ENCODE data around the gene CREB5. TPM values are rescaled to one million over a fixed set of nuclear protein-coding genes. Genes with fewer than 3 reads are reported as not detected.

The CREB5 gene
- total and polyA plus RNA-seq, 2 of the 8 experiments (the other 6 are each of a cell fraction or from before 2014, with no cell fraction given): 2.4 to 2.7 TPM

DNA sequence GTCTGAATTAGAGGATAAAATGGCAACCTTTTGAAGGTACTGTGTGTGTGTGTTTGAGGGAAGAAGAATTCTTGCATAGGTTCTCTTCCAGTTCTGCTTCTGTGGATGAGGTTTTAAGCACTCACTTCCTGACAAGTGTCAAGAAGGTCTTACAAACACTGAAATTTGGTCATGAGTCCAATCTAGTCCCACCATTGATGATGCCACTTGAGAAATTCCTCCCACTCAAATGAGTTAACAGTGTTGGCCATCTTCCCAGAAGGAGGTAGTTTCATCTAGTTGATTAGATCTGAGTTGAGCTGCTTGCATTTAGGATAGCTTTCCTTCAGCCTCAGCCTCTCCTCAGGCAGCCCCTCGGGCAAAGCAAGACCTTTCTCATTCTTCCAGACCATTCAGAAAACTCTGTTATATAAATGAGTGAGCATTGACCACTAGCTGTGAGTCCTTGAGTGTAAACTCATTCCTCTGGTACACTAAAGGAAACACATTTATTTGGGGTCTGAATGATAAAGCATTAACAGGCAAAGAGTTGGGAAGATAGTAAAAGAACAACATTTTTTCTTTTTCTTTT lies 356.3 kb downstream of the CREB5 start:
- CTCF ChIA-PET (ENCODE audit: partially characterized antibody): interaction anchor here (0.6 kb wide), 1 partner anchor 24 kb away, joined by 4 read pairs; no protein-coding TSS in a partner anchor
- TF ChIP-seq CHD1 (IDR thresholded peaks at IDR 0.05; ENCODE audit: low read depth, low read length) (no peak), TBP (IDR thresholded peaks at IDR 0.05; ENCODE audit: low read depth, low read length) (no peak), CBX5 (IDR thresholded peaks at IDR 0.05; ENCODE audit: low read depth, low read length) (no peak), GABPA (IDR thresholded peaks at IDR 0.05; ENCODE audit: borderline replicate concordance, insufficient read depth, low read length) (no peak), KDM1A (IDR thresholded peaks at IDR 0.05; ENCODE audit: borderline replicate concordance, low read length) (no peak), SP4 (IDR thresholded peaks at IDR 0.05; ENCODE audit: low read length) (no peak)

More for the DNA sequence above, 356.3 kb downstream of the CREB5 start:
- Histone ChIP-seq H2AFZ (ENCODE audit: low read length) (no peak overlapping the region), H3K4me2 (ENCODE audit: insufficient read depth in 1 of 2, low read depth in 2 of 2, low read length in 2 of 2) (no peak overlapping the region), H3K27ac (ENCODE audit: low read depth, low read length) (no peak overlapping the region), H3K14ac (ENCODE audit: insufficient read length) (no peak overlapping the region), H3K79me1 (ENCODE audit: low read depth, low read length) (no peaks in the 10 kb centered on the region), H4K8ac (ENCODE audit: extremely low read depth, insufficient read depth, low read length) (no peak overlapping the region), H3K23me2 (ENCODE audit: low read depth, low read length) (no peaks in the 10 kb centered on the region), H3K4me1 (replicated peaks in 1 of 4; ENCODE audit: control insufficient read depth in 3 of 4, insufficient read depth in 4 of 4, low read length in 3 of 4) (no peaks in the 10 kb centered on the region), H2BK20ac (ENCODE audit: low read length) (no peak overlapping the region), H2AK5ac (ENCODE audit: low read depth, low read length) (no peak overlapping the region), H3K23ac (ENCODE audit: insufficient read length) (no peak overlapping the region), H4K91ac (replicated peaks; ENCODE audit: insufficient read length, low read length) (no peak overlapping the region), H3K36me3 (ENCODE audit: control insufficient read depth in 2 of 4, insufficient read depth in 4 of 4, low read length in 3 of 4) (no peaks in the 10 kb centered on the region; a peak in 1 of 8 replicates), H4K20me1 (replicated peaks in 1 of 2; ENCODE audit: control insufficient read depth in 1 of 2, insufficient read depth in 2 of 2, low read length in 2 of 2) (no peaks in the 10 kb centered on the region), H3K27me3 (replicated peaks in 1 of 4; ENCODE audit: control insufficient read depth in 3 of 4, extremely low read depth in 1 of 4, insufficient read depth in 3 of 4, low read length in 3 of 4) (no peaks in the 10 kb centered on the region), H3K9me3 (ENCODE audit: insufficient read depth in 2 of 2, low read depth in 1 of 2, low read length in 1 of 2) (no peaks in the 10 kb centered on the region), H2BK120ac (replicated peaks; ENCODE audit: low read depth, low read length) (no peak overlapping the region), H2BK5ac (ENCODE audit: low read depth, low read length) (no peak overlapping the region), H4K5ac (ENCODE audit: insufficient read length, low read depth, low read length) (no peak overlapping the region), H3K56ac (replicated peaks; ENCODE audit: insufficient read length, low read depth, low read length) (no peak overlapping the region), H2BK15ac (ENCODE audit: low read length) (no peak overlapping the region), H3K9ac (replicated peaks in 1 of 4; ENCODE audit: extremely low read depth in 1 of 4, low read depth in 3 of 4, low read length in 3 of 4) (no peak overlapping the region), H3K4me3 (ENCODE audit: extremely low read depth in 1 of 4, insufficient read depth in 2 of 4, low read depth in 3 of 4, low read length in 4 of 4) (no peak overlapping the region), H3K79me2 (ENCODE audit: control insufficient read depth in 1 of 2, insufficient read depth in 2 of 2, low read length in 2 of 2) (no peaks in the 10 kb centered on the region), H2BK12ac (ENCODE audit: low read depth, low read length) (no peak overlapping the region), H3K4ac (replicated peaks; ENCODE audit: insufficient read length, low read depth, low read length) (no peak overlapping the region), H3K18ac (ENCODE audit: extremely low read depth, low read length) (no peak overlapping the region)
- FAIRE-seq (no peak), DNase-seq (ENCODE audit: low read depth in 1 of 2, low spot score in 2 of 2) (no peak)
- POLR2A ChIA-PET (ENCODE audit: partially characterized antibody): no interaction called here
- 75% methylated on average over 1 of the region's 1 CpG; no CpG with 5 or more reads in 1 of the 2 experiments for WGBS, 2 experiments (ENCODE audit: extremely low coverage in 1 of 2, insufficient coverage in 1 of 2, insufficient read length in 1 of 2, insufficient replicate concordance in 2 of 2, low coverage in 1 of 2, low lambda C conversion rate in 2 of 2, missing lambda C conversion rate in 1 of 2)
